DOHH2 (cell line): ENCODE results near the gene ESYT2.

Experiments
- EZH2phosphoT487 ChIP-seq: fragments of 200-600 bp; sonication (generic); IDR thresholded peaks from 2 replicates; pipeline ENCODE4 v1.6.1; 2017; ENCODE audit warnings: borderline replicate concordance, mild to moderate bottlenecking, antibody characterized with exemption, low read length, moderate library complexity, mixed read lengths
- TF ChIP-seq, protein P1 (sequence below): fragments of 200-600 bp; sonication (generic); IDR thresholded peaks from one replicate; pipeline ENCODE4 v1.5.1; 2014; ENCODE audit warnings: antibody characterized with exemption, mild to moderate bottlenecking, low read depth, low read length; ENCODE audit not compliant: poor library complexity, severe bottlenecking

DNA sequence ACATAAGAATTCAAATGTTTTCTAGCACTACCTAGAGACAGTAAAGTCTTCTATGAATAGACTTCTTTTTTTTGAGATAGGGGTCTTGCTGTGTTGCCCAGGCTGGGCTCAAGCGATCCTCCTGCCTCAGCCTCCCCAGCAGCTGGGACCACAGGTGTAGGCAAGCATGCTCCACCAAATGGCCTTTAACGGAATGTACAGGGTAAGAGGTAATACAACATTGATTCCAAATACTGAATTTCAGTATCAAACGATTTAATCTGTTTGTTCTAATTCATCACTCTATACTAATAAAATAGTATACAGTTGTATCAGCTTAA, 68.9 kb downstream of the ESYT2 start:
- TF ChIP-seq, protein P1, sequence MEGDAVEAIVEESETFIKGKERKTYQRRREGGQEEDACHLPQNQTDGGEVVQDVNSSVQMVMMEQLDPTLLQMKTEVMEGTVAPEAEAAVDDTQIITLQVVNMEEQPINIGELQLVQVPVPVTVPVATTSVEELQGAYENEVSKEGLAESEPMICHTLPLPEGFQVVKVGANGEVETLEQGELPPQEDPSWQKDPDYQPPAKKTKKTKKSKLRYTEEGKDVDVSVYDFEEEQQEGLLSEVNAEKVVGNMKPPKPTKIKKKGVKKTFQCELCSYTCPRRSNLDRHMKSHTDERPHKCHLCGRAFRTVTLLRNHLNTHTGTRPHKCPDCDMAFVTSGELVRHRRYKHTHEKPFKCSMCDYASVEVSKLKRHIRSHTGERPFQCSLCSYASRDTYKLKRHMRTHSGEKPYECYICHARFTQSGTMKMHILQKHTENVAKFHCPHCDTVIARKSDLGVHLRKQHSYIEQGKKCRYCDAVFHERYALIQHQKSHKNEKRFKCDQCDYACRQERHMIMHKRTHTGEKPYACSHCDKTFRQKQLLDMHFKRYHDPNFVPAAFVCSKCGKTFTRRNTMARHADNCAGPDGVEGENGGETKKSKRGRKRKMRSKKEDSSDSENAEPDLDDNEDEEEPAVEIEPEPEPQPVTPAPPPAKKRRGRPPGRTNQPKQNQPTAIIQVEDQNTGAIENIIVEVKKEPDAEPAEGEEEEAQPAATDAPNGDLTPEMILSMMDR: no peak
- no peak for TF ChIP-seq EZH2phosphoT487
